K562 (cell line): ENCODE results near the gene HMGA1. TPM values are rescaled to one million over a fixed set of nuclear protein-coding genes. Genes with fewer than 3 reads are reported as not detected.

Experiments used
- CBFA2T2 ChIP-seq: fragments of 450-650 bp; conservative IDR thresholded peaks from 2 replicates; pipeline ENCODE4 v1.6.1; 2017; ENCODE audit warnings: mild to moderate bottlenecking
- CC2D1A ChIP-seq: fragments of 450-650 bp; IDR thresholded peaks from 2 replicates; pipeline ENCODE4 v1.6.1; 2017; ENCODE audit warnings: mild to moderate bottlenecking
- CEBPG ChIP-seq, 3 experiments: fragments of 200-800 bp in 1 of 3; sonication (Bioruptor generic) in 1 of 3; sonication (generic) in 1 of 3; formaldehyde crosslinking in 1 of 3; IDR thresholded peaks in 2 of 3; conservative IDR thresholded peaks in 1 of 3; 2 replicates each; pipeline versions ENCODE4 v1.6.1 to v1.8.0; 2016 to 2022; ENCODE audit warnings: missing compliant biosample characterization in 2 of 3, missing genetic modification characterization in 2 of 3, mild to moderate bottlenecking in 1 of 3, missing genetic modification reagents in 1 of 3
- HDAC8 ChIP-seq: fragments of 450-650 bp; IDR thresholded peaks from 2 replicates; pipeline ENCODE4 v1.6.1; 2016; ENCODE audit warnings: mild to moderate bottlenecking, missing genetic modification characterization, moderate library complexity, missing compliant biosample characterization
- JUN ChIP-seq, 2 experiments: sonication (generic) in 1 of 2; formaldehyde crosslinking in 1 of 2; IDR thresholded peaks; 2 replicates each; pipeline versions ENCODE4 v1.6.1 to v1.8.0; 2012 to 2022; ENCODE audit warnings: borderline replicate concordance in 2 of 2, mild to moderate bottlenecking in 2 of 2, improper control_type of control experiment in 1 of 2, low read depth in 1 of 2, low read length in 1 of 2, missing genetic modification reagents in 1 of 2
- NEUROD1 ChIP-seq: fragments of 150-350 bp; IDR thresholded peaks from 2 replicates; pipeline ENCODE4 v1.6.1; 2014; ENCODE audit warnings: borderline replicate concordance, low read length, low read depth; ENCODE audit not compliant: partially characterized antibody
- NR3C1 ChIP-seq: sonication (generic); formaldehyde crosslinking; IDR thresholded peaks from 2 replicates; pipeline ENCODE4 v1.8.1; 2022; ENCODE audit warnings: missing genetic modification reagents
- TCF3 ChIP-seq: sonication (generic); formaldehyde crosslinking; IDR thresholded peaks from 2 replicates; pipeline ENCODE4 v1.4.0; 2020; ENCODE audit warnings: mild to moderate bottlenecking, missing genetic modification reagents
- TCF7 ChIP-seq: sonication (generic); IDR thresholded peaks from 2 replicates; pipeline ENCODE4 v1.6.1; 2016; ENCODE audit warnings: antibody characterized with exemption, borderline replicate concordance
- TFAM ChIP-seq: fragments of 250-450 bp; sonication (Bioruptor Pico); conservative IDR thresholded peaks from 2 replicates; pipeline ENCODE4 v1.5.0; 2021; ENCODE audit warnings: mild to moderate bottlenecking, moderate library complexity
- ZNF431 ChIP-seq: sonication (generic); formaldehyde crosslinking; IDR thresholded peaks from 2 replicates; pipeline ENCODE4 v1.8.0; 2022; ENCODE audit warnings: mild to moderate bottlenecking, missing genetic modification reagents
- ZNF699 ChIP-seq: fragments of 250-450 bp; sonication (Bioruptor Pico); IDR thresholded peaks from 2 replicates; pipeline ENCODE4 v1.8.0; 2021; ENCODE audit warnings: mild to moderate bottlenecking, moderate library complexity; ENCODE audit not compliant: insufficient replicate concordance
- ZNF75A ChIP-seq: fragments of 450-650 bp; formaldehyde crosslinking; IDR thresholded peaks from 2 replicates; pipeline ENCODE4 v1.4.0; 2020; ENCODE audit warnings: mild to moderate bottlenecking
- polyA plus RNA-seq, 8 experiments: library from polyadenylated mRNA; depleted of rRNA in 4 of 8; stranded (reverse) in 5 of 8; unstranded in 3 of 8; fragments of >200 nt; fragmentation: Nextera tagmentation in 2 of 8; fragmentation: Illumina TruSeq in 1 of 8; extraction: Ambion mirVana in 2 of 8; extraction: Trizol in 1 of 8; gene quantifications; 2 replicates each; pipeline versions ENCODE4 v1.2.1 to v1.2.3, GENCODE V29; 2011 to 2014; ENCODE audit warnings: inconsistent platforms in 1 of 8, missing spikeins in 1 of 8
- total RNA-seq, 7 experiments: library from RNA; depleted of rRNA in 6 of 7; stranded (reverse); fragments of >200 nt in 6 of 7; fragmentation: Illumina TruSeq in 2 of 7; extraction: Trizol in 2 of 7; gene quantifications; 2 replicates each; pipeline versions ENCODE4 v1.2.1 to v1.2.3, GENCODE V29; 2011 to 2021; ENCODE audit warnings: low replicate concordance in 1 of 7
- TF ChIP-seq, protein P1 (sequence below): sonication (generic); formaldehyde crosslinking; IDR thresholded peaks from 2 replicates; pipeline ENCODE4 v1.8.1; 2022; ENCODE audit warnings: missing genetic modification reagents
- TF ChIP-seq, protein P2 (sequence below), 3 experiments: fragments of 200-800 bp in 1 of 3; sonication (Bioruptor generic) in 1 of 3; sonication (generic) in 1 of 3; formaldehyde crosslinking in 1 of 3; IDR thresholded peaks; 2 replicates each; pipeline versions ENCODE4 v1.6.1 to v1.8.0; 2016 to 2022; ENCODE audit warnings: mild to moderate bottlenecking in 2 of 3, missing compliant biosample characterization in 2 of 3, missing genetic modification characterization in 2 of 3, missing genetic modification reagents in 1 of 3
- TF ChIP-seq, protein P3 (sequence below): fragments of 200-800 bp; sonication (Bioruptor generic); IDR thresholded peaks from 2 replicates; pipeline ENCODE4 v1.6.1; 2017; ENCODE audit warnings: missing genetic modification characterization, missing compliant biosample characterization
- TF ChIP-seq, protein P4 (sequence below), 2 experiments: fragments of 450-650 bp in 1 of 2; sonication (generic) in 1 of 2; formaldehyde crosslinking; conservative IDR thresholded peaks; 2 replicates each; pipeline versions ENCODE4 v1.4.0 to v1.8.1; 2020 to 2022; ENCODE audit warnings: mild to moderate bottlenecking in 1 of 2, missing genetic modification reagents in 1 of 2
- TF ChIP-seq, protein P5 (sequence below): sonication (generic); formaldehyde crosslinking; IDR thresholded peaks from 2 replicates; pipeline ENCODE4 v1.8.0; 2022; ENCODE audit warnings: mild to moderate bottlenecking, missing genetic modification reagents

Gene HMGA1
- total and polyA plus RNA-seq, 9 of the 15 experiments (the other 6 are each of a cell fraction or from before 2014, with no cell fraction given): 27.8 to 1,947 (median 594) TPM

DNA sequence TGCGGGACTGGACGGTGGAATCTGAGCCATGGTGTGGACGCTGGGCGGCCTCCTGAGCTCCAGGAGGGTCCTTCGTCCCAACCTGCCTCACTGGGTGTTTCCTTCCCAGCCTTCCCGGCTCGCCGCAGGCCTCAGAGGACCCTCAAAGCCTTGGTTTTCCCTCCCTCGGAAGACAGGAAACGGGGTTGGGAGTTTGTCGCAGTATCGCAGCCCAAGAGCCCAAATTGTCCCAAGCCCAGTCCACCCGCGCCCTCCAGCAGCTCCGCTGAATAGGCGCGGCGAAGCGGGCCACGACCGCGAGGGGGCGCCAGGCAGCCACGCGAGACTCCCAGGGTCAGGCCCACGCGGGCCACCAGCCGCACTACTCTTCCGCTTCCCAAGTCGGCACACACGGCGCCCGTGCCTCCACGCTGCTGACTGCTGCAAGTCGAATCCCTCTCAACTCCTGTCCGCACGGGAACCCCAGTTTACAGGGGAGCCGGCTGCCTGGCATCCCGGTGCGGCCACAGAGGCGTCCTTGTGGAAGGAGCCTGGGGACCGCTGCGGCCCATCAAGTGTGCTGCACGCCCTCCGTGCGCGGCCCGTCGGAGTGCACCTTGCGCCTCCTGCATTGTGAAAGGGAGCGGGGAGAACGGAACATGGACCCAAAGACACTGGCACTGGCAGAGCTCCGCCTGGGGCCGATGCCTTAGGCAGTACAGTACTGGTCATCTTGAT is 40.4 kb upstream of the HMGA1 start (continued):
- TF ChIP-seq, protein P1, sequence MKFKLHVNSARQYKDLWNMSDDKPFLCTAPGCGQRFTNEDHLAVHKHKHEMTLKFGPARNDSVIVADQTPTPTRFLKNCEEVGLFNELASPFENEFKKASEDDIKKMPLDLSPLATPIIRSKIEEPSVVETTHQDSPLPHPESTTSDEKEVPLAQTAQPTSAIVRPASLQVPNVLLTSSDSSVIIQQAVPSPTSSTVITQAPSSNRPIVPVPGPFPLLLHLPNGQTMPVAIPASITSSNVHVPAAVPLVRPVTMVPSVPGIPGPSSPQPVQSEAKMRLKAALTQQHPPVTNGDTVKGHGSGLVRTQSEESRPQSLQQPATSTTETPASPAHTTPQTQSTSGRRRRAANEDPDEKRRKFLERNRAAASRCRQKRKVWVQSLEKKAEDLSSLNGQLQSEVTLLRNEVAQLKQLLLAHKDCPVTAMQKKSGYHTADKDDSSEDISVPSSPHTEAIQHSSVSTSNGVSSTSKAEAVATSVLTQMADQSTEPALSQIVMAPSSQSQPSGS (CRISPR knock-in tag): no peak
- TF ChIP-seq NEUROD1 (peak; percentile 45), TCF3 (peak; percentile 38; the same call in 1 of the 2 replicates), ZNF699 (CRISPR knock-in tag) (no peak), ZNF431 (CRISPR knock-in tag) (peak; percentile 57; the same call in 1 of the 2 replicates), TCF7 (no peak), CBFA2T2 (no peak), NR3C1 (peak; percentile 56; the same call in 1 of the 2 replicates), HDAC8 (tag) (0 out of 2 replicates have a peak, but pooled peaks have one; percentile 30), TFAM (no peak), JUN (IDR thresholded peaks at IDR 0.05; ENCODE audit: borderline replicate concordance, low read depth, low read length) (0 out of 2 replicates have a peak, but pooled peaks have one; percentile 65), JUN (CRISPR knock-in tag; IDR thresholded peaks at IDR 0.05; ENCODE audit: borderline replicate concordance) (no peak), ZNF75A (CRISPR knock-in tag) (no peak), CEBPG (CRISPR knock-in tag; IDR thresholded peaks at IDR 0.05) (no peak), CEBPG (tag; conservative IDR thresholded peaks at IDR 0.05 in 1 of 2, IDR thresholded peaks at IDR 0.05 in 1 of 2) (no peak), CC2D1A (0 out of 2 replicates have a peak, but pooled peaks have one; percentile 59)
- TF ChIP-seq, protein P2, sequence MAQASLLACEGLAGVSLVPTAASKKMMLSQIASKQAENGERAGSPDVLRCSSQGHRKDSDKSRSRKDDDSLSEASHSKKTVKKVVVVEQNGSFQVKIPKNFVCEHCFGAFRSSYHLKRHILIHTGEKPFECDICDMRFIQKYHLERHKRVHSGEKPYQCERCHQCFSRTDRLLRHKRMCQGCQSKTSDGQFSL (CRISPR knock-in tag; IDR thresholded peaks at IDR 0.05): peak; percentile 78
- TF ChIP-seq, protein P2 (tag; IDR thresholded peaks at IDR 0.05): no peak
- TF ChIP-seq, protein P3, sequence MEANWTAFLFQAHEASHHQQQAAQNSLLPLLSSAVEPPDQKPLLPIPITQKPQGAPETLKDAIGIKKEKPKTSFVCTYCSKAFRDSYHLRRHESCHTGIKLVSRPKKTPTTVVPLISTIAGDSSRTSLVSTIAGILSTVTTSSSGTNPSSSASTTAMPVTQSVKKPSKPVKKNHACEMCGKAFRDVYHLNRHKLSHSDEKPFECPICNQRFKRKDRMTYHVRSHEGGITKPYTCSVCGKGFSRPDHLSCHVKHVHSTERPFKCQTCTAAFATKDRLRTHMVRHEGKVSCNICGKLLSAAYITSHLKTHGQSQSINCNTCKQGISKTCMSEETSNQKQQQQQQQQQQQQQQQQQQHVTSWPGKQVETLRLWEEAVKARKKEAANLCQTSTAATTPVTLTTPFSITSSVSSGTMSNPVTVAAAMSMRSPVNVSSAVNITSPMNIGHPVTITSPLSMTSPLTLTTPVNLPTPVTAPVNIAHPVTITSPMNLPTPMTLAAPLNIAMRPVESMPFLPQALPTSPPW: peak; percentile 60; the same call in 1 of the 2 replicates
- TF ChIP-seq, protein P4, sequence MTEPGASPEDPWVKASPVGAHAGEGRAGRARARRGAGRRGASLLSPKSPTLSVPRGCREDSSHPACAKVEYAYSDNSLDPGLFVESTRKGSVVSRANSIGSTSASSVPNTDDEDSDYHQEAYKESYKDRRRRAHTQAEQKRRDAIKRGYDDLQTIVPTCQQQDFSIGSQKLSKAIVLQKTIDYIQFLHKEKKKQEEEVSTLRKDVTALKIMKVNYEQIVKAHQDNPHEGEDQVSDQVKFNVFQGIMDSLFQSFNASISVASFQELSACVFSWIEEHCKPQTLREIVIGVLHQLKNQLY (CRISPR knock-in tag; conservative IDR thresholded peaks at IDR 0.05): no peak
- TF ChIP-seq, protein P5, sequence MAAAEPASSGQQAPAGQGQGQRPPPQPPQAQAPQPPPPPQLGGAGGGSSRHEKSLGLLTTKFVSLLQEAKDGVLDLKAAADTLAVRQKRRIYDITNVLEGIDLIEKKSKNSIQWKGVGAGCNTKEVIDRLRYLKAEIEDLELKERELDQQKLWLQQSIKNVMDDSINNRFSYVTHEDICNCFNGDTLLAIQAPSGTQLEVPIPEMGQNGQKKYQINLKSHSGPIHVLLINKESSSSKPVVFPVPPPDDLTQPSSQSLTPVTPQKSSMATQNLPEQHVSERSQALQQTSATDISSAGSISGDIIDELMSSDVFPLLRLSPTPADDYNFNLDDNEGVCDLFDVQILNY (CRISPR knock-in tag): 0 out of 2 replicates have a peak, but pooled peaks have one; percentile 58
